Gastroesophageal sphincter (tissue), 4 donors: ENCODE measurements around the gene APOBEC3G. TPM values are rescaled to one million over a fixed set of nuclear protein-coding genes. Genes with fewer than 3 reads are reported as not detected.

ENCODE experiments used
- ATAC-seq: fragments of 150-250 bp; one replicate; pipeline ENCODE4 v1.9.1; 2016; ENCODE audit warnings: mild to moderate bottlenecking, moderate library complexity
- H3K27ac ChIP-seq, 4 donors: fragments of 200-600 bp; sonication (generic) in 3 of 4; 1 replicate in 3 of 4; 2 replicates in 1 of 4; pipeline ENCODE4 v1.5.1; 2016 to 2019
- H3K27me3 ChIP-seq: fragments of 200-600 bp; sonication (generic); one replicate; pipeline ENCODE4 v1.5.1; 2019
- H3K36me3 ChIP-seq, 2 donors: fragments of 200-600 bp; sonication (generic); one replicate each; pipeline ENCODE4 v1.5.1; 2019; ENCODE audit warnings: control low read depth in 1 of 2
- H3K4me1 ChIP-seq, 3 donors: fragments of 200-600 bp; sonication (generic); 1 replicate in 2 of 3; 2 replicates in 1 of 3; pipeline ENCODE4 v1.5.1; 2016 to 2019; ENCODE audit warnings: control low read depth in 2 of 3
- H3K4me3 ChIP-seq, 2 donors: fragments of 200-600 bp; sonication (generic); one replicate each; pipeline ENCODE4 v1.5.1; 2019; ENCODE audit warnings: mild to moderate bottlenecking in 1 of 2, moderate library complexity in 1 of 2
- H3K9me3 ChIP-seq, 3 donors: fragments of 200-600 bp; sonication (generic); one replicate each; pipeline ENCODE4 v1.5.1; 2017 to 2019; ENCODE audit warnings: control low read depth in 2 of 3
- CTCF ChIP-seq, 4 experiments: fragments of 200-600 bp in 2 of 4; fragments of 450-650 bp in 2 of 4; sonication (generic) in 1 of 4; IDR thresholded peaks; one replicate each; pipeline ENCODE4 v1.5.1; 2017 to 2019; ENCODE audit warnings: antibody characterized with exemption in 4 of 4, mild to moderate bottlenecking in 2 of 4, moderate library complexity in 2 of 4
- EP300 ChIP-seq: sonication (generic); formaldehyde crosslinking; IDR thresholded peaks from one replicate; pipeline ENCODE4 v1.6.1; 2017; ENCODE audit warnings: antibody characterized with exemption, mild to moderate bottlenecking
- POLR2A ChIP-seq, 2 donors: fragments of 450-650 bp; IDR thresholded peaks; one replicate each; pipeline ENCODE4 v1.6.1; 2017; ENCODE audit warnings: antibody characterized with exemption in 2 of 2, mild to moderate bottlenecking in 2 of 2, moderate library complexity in 1 of 2
- POLR2AphosphoS5 ChIP-seq: sonication (generic); formaldehyde crosslinking; IDR thresholded peaks from one replicate; pipeline ENCODE4 v1.6.1; 2017; ENCODE audit warnings: antibody characterized with exemption
- WGBS, 2 donors: methylation state at CpG; one replicate each; pipeline ENCODE4 v1.1.5; 2018; ENCODE audit warnings: low coverage in 1 of 2; 5-methylcytosine and 5-hydroxymethylcytosine counted together
- total RNA-seq, 4 donors: library from RNA; depleted of rRNA; stranded (reverse); fragments of >200 nt; gene quantifications; one replicate each; pipeline ENCODE4 v1.1.0, GENCODE V29; 2016

The APOBEC3G gene
- total RNA-seq, 4 donors from 2014 or later = 3.2 to 8.3 (median 7.3) TPM

- Histone ChIP-seq H3K36me3 (no peaks in the 10 kb centered on the region), H3K4me1 (peaks cover 0 to 15% (median 4%) of the 10 kb centered on the region in 3 donors), H3K27ac (no peak overlapping the region), H3K27me3 (no peaks in the 10 kb centered on the region), H3K4me3 (no peak overlapping the region), H3K9me3 (no peaks in the 10 kb centered on the region)
- no peak for TF ChIP-seq CTCF (IDR thresholded peaks at IDR 0.05)
- TF ChIP-seq POLR2A (IDR thresholded peaks at IDR 0.05) = no peak
- no peak for TF ChIP-seq EP300
- TF ChIP-seq POLR2AphosphoS5 = no peak
- 63 to 80% methylated on average over 2 to 4 of the region's 15 CpGs for whole genome bisulfite sequencing, 2 donors
- no peak for ATAC-seq
These were observed 13.5 kb downstream of the APOBEC3G start for GRCh38 chr22:39090426-39091064.

GRCh38 chr22:39091126-39092081 is 14.3 kb downstream of the APOBEC3G start:
- Histone ChIP-seq H3K9me3 (no peaks in the 10 kb centered on the region), H3K27ac (no peak overlapping the region), H3K36me3 (no peaks in the 10 kb centered on the region), H3K27me3 (no peaks in the 10 kb centered on the region), H3K4me1 (peaks cover 0 to 15% (median 4%) of the 10 kb centered on the region in 3 donors), H3K4me3 (no peak overlapping the region)
- TF ChIP-seq EP300 (no peak), POLR2AphosphoS5 (no peak), POLR2A (IDR thresholded peaks at IDR 0.05) (no peak), CTCF (IDR thresholded peaks at IDR 0.05) (no peak)
- ATAC-seq = no peak
- WGBS, 2 donors = 60 to 71% methylated on average over 2 to 9 of the region's 23 CpGs

- ATAC-seq = no peak
- H3K36me3 ChIP-seq = no peaks in the 10 kb centered on the region
- whole genome bisulfite sequencing, 2 donors = 64 to 75% methylated on average over 4 to 8 of the region's 8 CpGs
These were observed 15.2 kb downstream of the APOBEC3G start for GRCh38 chr22:39092111-39092862.

More at GRCh38 chr22:39092111-39092862, 15.2 kb downstream of the APOBEC3G start:
- H3K27me3 ChIP-seq = no peaks in the 10 kb centered on the region
- no peaks in the 10 kb centered on the region for H3K9me3 ChIP-seq
- TF ChIP-seq EP300 (no peak), POLR2A (IDR thresholded peaks at IDR 0.05) (no peak), POLR2AphosphoS5 (no peak), CTCF (IDR thresholded peaks at IDR 0.05) (no peak)
- H3K4me3 ChIP-seq = no peak overlapping the region
- no peak overlapping the region for H3K27ac ChIP-seq
- peaks cover 0 to 21% (median 4%) of the 10 kb centered on the region in 3 donors for H3K4me1 ChIP-seq
